Transverse colon (tissue), 4 donors: Measurements from ENCODE around the gene APBA1. TPM values are rescaled to one million over a fixed set of nuclear protein-coding genes. Genes with fewer than 3 reads are reported as not detected.

ENCODE experiments used
- DNase-seq: peaks from one replicate; pipeline ENCODE4 v3.0.0-alpha.2; 2019
- H3K27ac ChIP-seq, 4 donors: fragments of 200-600 bp; sonication (generic); 2 replicates each; pipeline ENCODE4 v1.5.1; 2016 to 2018; ENCODE audit warnings: inconsistent platforms in 4 of 4
- H3K27me3 ChIP-seq: fragments of 200-600 bp; sonication (generic); 2 replicates; pipeline ENCODE4 v1.5.1; 2017; ENCODE audit warnings: inconsistent platforms
- H3K36me3 ChIP-seq, 4 donors: fragments of 200-600 bp; sonication (generic); 2 replicates each; pipeline ENCODE4 v1.5.1; 2017 to 2019; ENCODE audit warnings: inconsistent platforms in 4 of 4
- H3K4me1 ChIP-seq, 4 donors: fragments of 200-600 bp; sonication (generic); 2 replicates each; pipeline ENCODE4 v1.5.1; 2017 to 2020; ENCODE audit warnings: inconsistent platforms in 4 of 4
- H3K4me3 ChIP-seq, 4 donors: fragments of 200-600 bp; sonication (generic); 1 replicate in 1 of 4; 2 replicates in 3 of 4; pipeline versions ENCODE4 v1.5.1 to v1.6.1; 2017 to 2019; ENCODE audit warnings: inconsistent platforms in 4 of 4
- H3K9me3 ChIP-seq, 2 donors: fragments of 200-600 bp; sonication (generic); 2 replicates each; pipeline ENCODE4 v1.5.1; 2017 to 2019; ENCODE audit warnings: inconsistent platforms in 2 of 2
- CTCF ChIP-seq, 5 experiments: fragments of 200-600 bp in 3 of 5; fragments of 450-650 bp in 2 of 5; sonication (generic) in 3 of 5; IDR thresholded peaks; 1 replicate in 2 of 5; 2 replicates in 3 of 5; pipeline ENCODE4 v1.5.1; 2016 to 2017; ENCODE audit warnings: antibody characterized with exemption in 5 of 5, inconsistent platforms in 3 of 5, mild to moderate bottlenecking in 2 of 5, moderate library complexity in 1 of 5
- EP300 ChIP-seq: sonication (generic); formaldehyde crosslinking; IDR thresholded peaks from one replicate; pipeline ENCODE4 v1.6.1; 2017; ENCODE audit warnings: antibody characterized with exemption, low read depth
- POLR2A ChIP-seq: fragments of 450-650 bp; IDR thresholded peaks from one replicate; pipeline ENCODE4 v1.6.1; 2016; ENCODE audit warnings: antibody characterized with exemption, mild to moderate bottlenecking, moderate library complexity
- POLR2AphosphoS5 ChIP-seq, 3 donors: sonication (generic); formaldehyde crosslinking; IDR thresholded peaks; one replicate each; pipeline ENCODE4 v1.6.1; 2016; ENCODE audit warnings: antibody characterized with exemption in 3 of 3
- WGBS, 2 donors: methylation state at CpG; one replicate each; pipeline ENCODE4 v1.1.5; 2018; ENCODE audit warnings: low coverage in 1 of 2; 5-methylcytosine and 5-hydroxymethylcytosine counted together
- in situ Hi-C, 4 donors: fragments of 200-750 bp; cut with MboI; loops; one replicate each; pipeline versions ENCODE4 v1.15.0 to v1.15.1; 2017; ENCODE audit warnings: low sequenced_read_pairs in 3 of 4, low pct_ligation_motif_present in 1 of 4, low pct_unique_long_range_greater_than_20kb in 1 of 4
- intact Hi-C: fragments of 100-400 bp; cut with DNase I; formaldehyde crosslinking; loops from one replicate; pipeline ENCODE4 v1.15.1; 2023; ENCODE audit warnings: low total_unique reads
- total RNA-seq, 4 donors: library from RNA; depleted of rRNA; stranded (reverse); fragments of >200 nt; gene quantifications; one replicate each; pipeline ENCODE4 v1.1.0, GENCODE V29; 2016

Gene APBA1
- total RNA-seq, 4 donors from 2014 or later = 7.6 to 11.6 (median 10.2) TPM

DNA sequence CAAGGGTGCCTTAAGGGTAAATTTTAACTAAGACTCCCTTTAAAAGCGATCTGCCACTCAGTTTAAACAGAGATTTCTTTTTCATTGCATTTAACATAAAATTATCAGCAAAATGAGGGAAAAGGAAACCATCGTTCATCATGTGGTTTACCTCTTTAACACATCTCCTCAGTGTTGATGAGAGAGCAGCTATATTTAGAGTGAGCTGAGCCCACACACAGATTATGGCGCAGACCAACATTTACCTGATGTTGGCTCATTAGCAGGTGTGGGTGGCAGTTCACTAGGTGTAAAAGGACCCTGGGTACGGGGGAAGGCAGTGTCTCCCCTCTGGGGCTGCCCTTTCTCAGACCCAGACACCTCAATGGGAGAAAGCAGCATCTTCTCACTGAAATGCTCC lies 197.3 kb downstream of the APBA1 start:
- Histone ChIP-seq H3K36me3 (no peaks in the 10 kb centered on the region), H3K27me3 (no peaks in the 10 kb centered on the region), H3K27ac (no peak overlapping the region), H3K9me3 (no peaks in the 10 kb centered on the region), H3K4me1 (peaks cover 0 to 26% (median 10%) of the 10 kb centered on the region in 4 donors), H3K4me3 (no peak overlapping the region)
- TF ChIP-seq EP300 = no peak
- no peak for TF ChIP-seq POLR2AphosphoS5 (IDR thresholded peaks at IDR 0.05)
- TF ChIP-seq CTCF (IDR thresholded peaks at IDR 0.05) = no peak
- TF ChIP-seq POLR2A = no peak
- DNase-seq = no peak
- intact Hi-C loops = no loop called here
- in situ Hi-C loops = no loop called here
- WGBS, 2 donors = 71 to 80% methylated on average over 3 to 4 of the region's 4 CpGs

DNA sequence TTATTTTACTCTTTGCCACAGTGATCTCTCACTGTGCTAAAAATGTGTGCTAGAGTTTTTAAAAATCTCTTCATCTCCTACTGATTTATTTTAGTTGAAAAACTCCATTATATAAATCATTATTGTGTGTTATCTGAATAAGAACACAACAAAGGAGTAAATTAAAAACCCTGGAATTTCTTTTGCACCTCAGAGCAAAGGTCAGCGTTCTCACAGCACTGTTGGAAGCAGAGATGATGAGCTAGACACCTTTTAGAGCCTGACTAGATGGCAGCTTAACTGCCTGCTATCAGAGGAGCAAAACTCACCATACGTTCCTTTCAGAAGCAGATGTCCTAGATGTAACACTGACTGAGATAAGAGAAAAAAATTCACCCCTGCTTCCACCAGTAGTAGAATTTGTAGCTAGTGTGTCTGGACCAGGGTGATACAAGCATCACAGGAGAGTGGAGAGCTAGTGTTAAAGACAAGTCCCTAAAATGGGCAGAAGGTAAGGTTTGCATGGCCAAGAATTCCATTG lies 200.0 kb downstream of the APBA1 start:
- no peaks in the 10 kb centered on the region for H3K9me3 ChIP-seq
- intact Hi-C loops = no loop called here
- H3K4me1 ChIP-seq = peaks cover 0 to 38% (median 15%) of the 10 kb centered on the region in 4 donors
- no peak for DNase-seq
- 29 to 48% methylated on average over 1 to 2 of the region's 2 CpGs for WGBS, 2 donors
- H3K36me3 ChIP-seq = no peaks in the 10 kb centered on the region
- no peak overlapping the region for H3K4me3 ChIP-seq
- in situ Hi-C loops = no loop called here
- TF ChIP-seq POLR2AphosphoS5 (IDR thresholded peaks at IDR 0.05) (no peak), CTCF (IDR thresholded peaks at IDR 0.05) (no peak), POLR2A (no peak), EP300 (no peak)
- H3K27ac ChIP-seq = peak overlapping the region in 1 of 4 donors; percentile 74
- H3K27me3 ChIP-seq = no peaks in the 10 kb centered on the region

- H3K9me3 ChIP-seq = no peaks in the 10 kb centered on the region
- TF ChIP-seq POLR2A = no peak
- no peak for TF ChIP-seq EP300
- TF ChIP-seq POLR2AphosphoS5 (IDR thresholded peaks at IDR 0.05) = no peak
- no peak for TF ChIP-seq CTCF (IDR thresholded peaks at IDR 0.05)
- H3K4me1 ChIP-seq = peaks cover 0 to 38% (median 15%) of the 10 kb centered on the region in 4 donors
- intact Hi-C loops = no loop called here
- H3K27me3 ChIP-seq = no peaks in the 10 kb centered on the region
- no peak for DNase-seq
- in situ Hi-C loops = no loop called here
- 46 to 50% methylated on average over 2 of the region's 2 CpGs for WGBS, 2 donors
- H3K27ac ChIP-seq = peak overlapping the region in 3 of 4 donors; percentile 74 to 77 (median 76)
- no peak overlapping the region for H3K4me3 ChIP-seq
- H3K36me3 ChIP-seq = no peaks in the 10 kb centered on the region
Measured at GRCh38 chr9:69471433-69471832, 200.7 kb downstream of the APBA1 start.

GRCh38 chr9:69470186-69470977 lies 201.8 kb downstream of the APBA1 start:
- WGBS, 2 donors = 53 to 66% methylated on average over 3 to 7 of the region's 9 CpGs
- DNase-seq = peak; percentile 84
- peak in 2 of 3 donors; percentile 33 to 71 for TF ChIP-seq POLR2AphosphoS5 (IDR thresholded peaks at IDR 0.05)
- no peak for TF ChIP-seq EP300
- TF ChIP-seq CTCF (IDR thresholded peaks at IDR 0.05) = no peak
- TF ChIP-seq POLR2A = no peak
- H3K36me3 ChIP-seq = no peaks in the 10 kb centered on the region
- no peaks in the 10 kb centered on the region for H3K27me3 ChIP-seq
- intact Hi-C loops (no loop called here), in situ Hi-C loops (no loop called here)
- H3K9me3 ChIP-seq = no peaks in the 10 kb centered on the region
- H3K4me3 ChIP-seq = no peak overlapping the region
- peaks cover 0 to 38% (median 15%) of the 10 kb centered on the region in 4 donors for H3K4me1 ChIP-seq
- peak overlapping the region; percentile 74 to 77 (median 75) for H3K27ac ChIP-seq
